ENCODE measurements around the gene HILPDA. TPM values are rescaled to one million over a fixed set of nuclear protein-coding genes. Genes with fewer than 3 reads are reported as not detected.
"Not testable (repeated sequence)": the region's sequence is repeated elsewhere in the genome, so short reads cannot be mapped to it uniquely, and the experiment has no call there.

HILPDA gene
- total and polyA plus RNA-seq, 9 of the 15 experiments (the other 6 are each of a cell fraction or from before 2014, with no cell fraction given), result 8.3 to 71.8 (median 23.5) TPM

- TF ChIP-seq ZNF146 (CRISPR knock-in tag; IDR thresholded peaks at IDR 0.05; ENCODE audit: unreplicated experiment), result no peak
- no peak for TF ChIP-seq SIX5 (IDR thresholded peaks at IDR 0.05; ENCODE audit: borderline replicate concordance in 1 of 2, insufficient read depth in 1 of 2, low read depth in 1 of 2, low read length in 2 of 2)
- no peak for TF ChIP-seq ZNF449 (CRISPR knock-in tag; IDR thresholded peaks at IDR 0.05)
- TF ChIP-seq CTCFL (IDR thresholded peaks at IDR 0.05; ENCODE audit: borderline replicate concordance, insufficient read depth, low read depth, low read length, poor library complexity, severe bottlenecking), result no peak
- H2AFZ ChIP-seq (ENCODE audit: low read depth, low read length), result no peak overlapping the region
- FAIRE-seq (no peak), DNase-seq (ENCODE audit: extremely low read depth in 1 of 4, low spot score in 3 of 4) (no peak), ATAC-seq (no peak)
- no peak overlapping the region for H3K27ac ChIP-seq (ENCODE audit: extremely low read depth, low read depth, low read length)
- intact Hi-C loops (cut with micrococcal nuclease) (no loop called here), in situ Hi-C loops (cut with MboI) (loop anchor here (5.0 kb wide), 1 partner anchor 35 kb away; no protein-coding TSS in a partner anchor)
- BruUV-seq (replicated peaks), result no TSS peak
- no peaks in the 10 kb centered on the region for H3K9me1 ChIP-seq (ENCODE audit: control insufficient read depth, insufficient read depth, low read length)
- H3K36me3 ChIP-seq (ENCODE audit: control insufficient read depth, insufficient read depth, low read length), result peaks cover 6% of the 10 kb centered on the region; the same call in 2 of the 3 replicates
- no peaks in the 10 kb centered on the region for H3K27me3 ChIP-seq (ENCODE audit: control insufficient read depth in 2 of 2, insufficient read depth in 2 of 2, low read length in 2 of 2)
- peaks cover 11 to 12% of the 10 kb centered on the region in 2 experiments; a peak in 4 of 5 replicates for H3K4me1 ChIP-seq (replicated peaks in 1 of 2; ENCODE audit: control insufficient read depth in 2 of 2, insufficient read depth in 2 of 2, low read length in 2 of 2)
- H3K9ac ChIP-seq (ENCODE audit: insufficient read depth in 1 of 2, low read depth in 2 of 2, low read length in 2 of 2), result no peak overlapping the region
- H3K79me2 ChIP-seq (ENCODE audit: control insufficient read depth, insufficient read depth, low read length), result peaks cover 12% of the 10 kb centered on the region; the same call in 2 of the 3 replicates
- H3K4me2 ChIP-seq (ENCODE audit: insufficient read depth, low read length), result no peak overlapping the region
- H3K9me3 ChIP-seq (replicated peaks; ENCODE audit: control insufficient read depth, insufficient read depth, low read depth, low read length), result no peaks in the 10 kb centered on the region
- POLR2A ChIA-PET, result no interaction called here
- 25% methylated on average over 2 of the region's 5 CpGs for WGBS (ENCODE audit: insufficient coverage, low coverage, missing lambda C conversion rate)
- CTCF ChIA-PET (ENCODE audit: low intra/inter-chr PET ratio), result interaction anchor here (2.0 to 6.5 kb wide), 2 partner anchors 33 to 64 kb away, joined by 8 to 173 read pairs; no protein-coding TSS in a partner anchor
- no peak overlapping the region for H3K4me3 ChIP-seq
- no peaks in the 10 kb centered on the region for H4K20me1 ChIP-seq (replicated peaks; ENCODE audit: control insufficient read depth, insufficient read depth, low read length)
Measured at GRCh38 chr7:128462460-128462859, 6.8 kb downstream of the HILPDA start.

- ATAC-seq; H3K9me1 ChIP-seq (ENCODE audit: control insufficient read depth, insufficient read depth, low read length); DNase-seq (ENCODE audit: extremely low read depth in 1 of 4, low spot score in 3 of 4); H3K79me2 ChIP-seq (ENCODE audit: control insufficient read depth, insufficient read depth, low read length); H4K20me1 ChIP-seq (replicated peaks; ENCODE audit: control insufficient read depth, insufficient read depth, low read length); FAIRE-seq; H3K4me3 ChIP-seq; H3K9me3 ChIP-seq (replicated peaks; ENCODE audit: control insufficient read depth, insufficient read depth, low read depth, low read length); H3K4me1 ChIP-seq (replicated peaks in 1 of 2; ENCODE audit: control insufficient read depth in 2 of 2, insufficient read depth in 2 of 2, low read length in 2 of 2); H3K27ac ChIP-seq (ENCODE audit: extremely low read depth, low read depth, low read length); H2AFZ ChIP-seq (ENCODE audit: low read depth, low read length); H3K36me3 ChIP-seq (ENCODE audit: control insufficient read depth, insufficient read depth, low read length); POLR2A ChIA-PET; H3K27me3 ChIP-seq (ENCODE audit: control insufficient read depth in 2 of 2, insufficient read depth in 2 of 2, low read length in 2 of 2); H3K4me2 ChIP-seq (ENCODE audit: insufficient read depth, low read length); H3K9ac ChIP-seq (ENCODE audit: insufficient read depth in 1 of 2, low read depth in 2 of 2, low read length in 2 of 2); intact Hi-C loops (cut with micrococcal nuclease); BruUV-seq (replicated peaks): not testable (repeated sequence)
- in situ Hi-C loops (cut with MboI), result loop anchor here (5.0 kb wide), 1 partner anchor 36 kb away; no protein-coding TSS in a partner anchor
- CTCF ChIA-PET (ENCODE audit: low intra/inter-chr PET ratio), result interaction anchor here (6.5 kb wide), 1 partner anchor 34 kb away, joined by 173 read pairs; no protein-coding TSS in a partner anchor
- WGBS (ENCODE audit: insufficient coverage, low coverage, missing lambda C conversion rate), result 97% methylated on average over 12 of the region's 30 CpGs
Measured at GRCh38 chr7:128463345-128463744, 7.7 kb downstream of the HILPDA start.

Data from K562 (cell line).